ENCODE results near the gene C4orf36. TPM values are rescaled to one million over a fixed set of nuclear protein-coding genes. Genes with fewer than 3 reads are reported as not detected.
"Not testable (repeated sequence)": the region's sequence is repeated elsewhere in the genome, so short reads cannot be mapped to it uniquely, and the experiment has no call there.

C4orf36 gene
- total and polyA plus RNA-seq, 3 experiments from 2014 or later = not detected

DNA sequence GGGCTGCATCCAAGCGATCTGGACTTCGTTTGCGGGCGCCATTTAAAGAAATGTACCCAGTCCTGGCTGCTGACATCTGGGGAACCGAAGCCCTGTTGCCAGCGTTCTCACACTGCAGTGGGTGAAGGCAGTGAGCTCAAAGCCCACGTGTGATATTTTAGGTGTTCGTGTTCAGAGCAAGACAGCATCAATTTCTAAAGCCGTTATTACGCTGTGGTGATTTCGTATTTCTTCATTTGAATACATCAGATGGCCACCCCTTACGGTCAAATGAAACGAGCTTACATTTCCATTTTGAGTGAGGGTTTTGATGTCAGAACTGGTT, 376 bp upstream of the C4orf36 start:
- Histone ChIP-seq H3K27ac (ENCODE audit: low read depth, low read length) (no peak overlapping the region), H3K4me1 (ENCODE audit: insufficient read depth, low read length) (no peaks in the 10 kb centered on the region), H3K36me3 (ENCODE audit: insufficient read depth, low read length) (no peaks in the 10 kb centered on the region), H3K27me3 (ENCODE audit: insufficient read depth, low read length, poor library complexity, severe bottlenecking) (peaks cover 15% of the 10 kb centered on the region), H3K4me3 (ENCODE audit: low read length) (peak overlapping the region; percentile 24), H3K9me3 (ENCODE audit: low read length) (no peaks in the 10 kb centered on the region)
- CTCF ChIA-PET = no interaction called here
- Mint-ChIP-seq H3K27ac (no peak overlapping the region), H3K9me3 (no peaks in the 10 kb centered on the region), H3K4me3 (peak overlapping the region; percentile 63 to 83 (median 78)), H3K27me3 (peaks cover 26 to 39% of the 10 kb centered on the region in 2 donors), H3K4me1 (peaks cover 2 to 16% (median 13%) of the 10 kb centered on the region in 3 donors), H3K36me3 (peaks cover 0 to 3% (median 1%) of the 10 kb centered on the region in 3 donors)
- no peak for DNase-seq
- POLR2A ChIA-PET = interaction anchor here (0.5 kb wide), 1 partner anchor 42 kb away, joined by 3 read pairs; the partner anchor contains the start of gene AFF1

DNA sequence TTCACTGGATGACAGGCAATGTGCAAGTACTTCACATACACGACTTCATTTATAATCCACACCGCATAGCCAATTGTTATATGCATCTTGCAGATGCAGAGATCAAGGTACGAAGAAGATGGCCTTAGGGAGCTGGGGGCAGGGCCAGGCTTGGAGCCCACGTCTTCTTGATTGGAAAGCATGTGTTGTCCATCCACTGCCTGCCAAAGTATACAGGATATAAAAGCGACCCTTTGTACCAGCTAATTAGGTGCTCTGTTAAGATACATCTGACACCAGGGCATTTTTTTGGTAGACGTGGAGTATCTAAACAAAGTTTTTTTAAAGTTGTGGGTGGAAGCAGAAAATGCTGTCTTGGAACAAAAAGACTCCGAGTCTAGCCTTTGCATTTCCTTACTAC, 1.4 kb downstream of the C4orf36 start:
- peaks cover 15% of the 10 kb centered on the region for H3K27me3 ChIP-seq (ENCODE audit: insufficient read depth, low read length, poor library complexity, severe bottlenecking)
- H3K4me3 ChIP-seq (ENCODE audit: low read length) = no peak overlapping the region
- DNase-seq = no peak
- no peak overlapping the region for H3K27ac ChIP-seq (ENCODE audit: low read depth, low read length)
- no peaks in the 10 kb centered on the region for H3K4me1 ChIP-seq (ENCODE audit: insufficient read depth, low read length)
- Mint-ChIP-seq H3K27me3 (peaks cover 26 to 41% of the 10 kb centered on the region in 2 donors), H3K36me3 (peaks cover 0 to 6% (median 1%) of the 10 kb centered on the region in 3 donors), H3K9me3 (no peaks in the 10 kb centered on the region), H3K4me3 (peak overlapping the region in 5 of 7 donors; percentile 53 to 79 (median 74)), H3K27ac (no peak overlapping the region), H3K4me1 (peaks cover 2 to 16% (median 13%) of the 10 kb centered on the region in 3 donors)
- CTCF ChIA-PET = no interaction called here
- no peaks in the 10 kb centered on the region for H3K36me3 ChIP-seq (ENCODE audit: insufficient read depth, low read length)
- POLR2A ChIA-PET = no interaction called here
- no peaks in the 10 kb centered on the region for H3K9me3 ChIP-seq (ENCODE audit: low read length)

DNA sequence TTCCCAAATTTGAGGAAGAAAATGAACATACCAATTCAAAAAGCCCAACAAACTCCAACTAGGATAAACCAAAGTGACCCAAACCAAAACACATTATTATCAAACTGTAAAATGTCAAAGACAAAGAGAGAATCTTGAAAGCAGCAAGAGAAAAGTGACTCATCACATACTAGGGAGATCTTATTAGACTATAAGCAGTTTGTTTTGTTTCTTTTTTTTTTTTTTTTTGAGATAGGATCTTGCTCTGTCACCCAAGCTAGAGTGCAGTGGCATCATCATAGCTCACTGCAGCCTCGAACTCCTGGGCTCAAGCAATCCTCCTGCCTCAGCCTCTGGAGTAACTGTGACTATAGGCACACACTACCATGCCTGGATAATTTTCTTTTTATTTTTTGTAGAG, 12.6 kb downstream of the C4orf36 start:
- CTCF ChIA-PET = no interaction called here
- H3K27me3 Mint-ChIP-seq = peaks cover 0 to 2% of the 10 kb centered on the region in 2 donors

DNA sequence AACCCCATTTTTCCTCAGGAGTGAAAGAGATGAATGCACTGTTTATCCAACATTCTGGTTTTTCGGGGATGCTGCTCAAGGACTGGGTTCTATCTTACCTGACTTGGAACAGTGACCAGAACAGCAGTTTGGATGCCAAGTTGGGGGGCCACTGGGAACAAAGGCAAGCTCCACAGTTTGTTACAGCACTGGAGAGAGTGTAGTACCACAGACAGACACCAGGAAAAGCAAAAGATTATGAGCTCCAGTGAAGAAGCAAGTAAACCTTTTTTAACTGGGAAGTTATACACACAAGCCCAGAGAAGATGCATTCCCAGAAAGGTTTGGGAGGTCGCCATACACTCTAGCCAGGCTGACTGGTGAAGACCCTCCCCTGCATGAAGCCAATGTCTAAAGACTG, 13.6 kb downstream of the C4orf36 start:
- Histone ChIP-seq H3K27ac (ENCODE audit: low read depth, low read length) (no peak overlapping the region), H3K36me3 (ENCODE audit: insufficient read depth, low read length) (no peaks in the 10 kb centered on the region), H3K27me3 (ENCODE audit: insufficient read depth, low read length, poor library complexity, severe bottlenecking) (no peaks in the 10 kb centered on the region), H3K4me3 (ENCODE audit: low read length) (no peak overlapping the region), H3K4me1 (ENCODE audit: insufficient read depth, low read length) (no peaks in the 10 kb centered on the region), H3K9me3 (ENCODE audit: low read length) (no peaks in the 10 kb centered on the region)
- no peak overlapping the region for H3K27ac Mint-ChIP-seq
- no peak for DNase-seq
- CTCF ChIA-PET = no interaction called here
- H3K4me1 Mint-ChIP-seq = no peaks in the 10 kb centered on the region
- peaks cover 16 to 28% (median 19%) of the 10 kb centered on the region in 5 donors for H3K9me3 Mint-ChIP-seq
- H3K4me3 Mint-ChIP-seq = no peak overlapping the region
- POLR2A ChIA-PET = no interaction called here
- peaks cover 2 to 9% (median 2%) of the 10 kb centered on the region in 3 donors for H3K36me3 Mint-ChIP-seq
- H3K27me3 Mint-ChIP-seq = peaks cover 0 to 2% of the 10 kb centered on the region in 2 donors

More for the DNA sequence above, 12.6 kb downstream of the C4orf36 start:
- H3K9me3 Mint-ChIP-seq = peaks cover 17 to 28% (median 19%) of the 10 kb centered on the region in 5 donors
- no peaks in the 10 kb centered on the region for H3K4me1 Mint-ChIP-seq
- H3K27ac ChIP-seq (ENCODE audit: low read depth, low read length) = no peak overlapping the region
- no peaks in the 10 kb centered on the region for H3K27me3 ChIP-seq (ENCODE audit: insufficient read depth, low read length, poor library complexity, severe bottlenecking)
- no peak overlapping the region for H3K4me3 Mint-ChIP-seq
- no peaks in the 10 kb centered on the region for H3K36me3 ChIP-seq (ENCODE audit: insufficient read depth, low read length)
- H3K4me1 ChIP-seq (ENCODE audit: insufficient read depth, low read length) = no peaks in the 10 kb centered on the region
- no peaks in the 10 kb centered on the region for H3K9me3 ChIP-seq (ENCODE audit: low read length)
- no peak overlapping the region for H3K27ac Mint-ChIP-seq
- POLR2A ChIA-PET = no interaction called here
- DNase-seq = no peak
- H3K36me3 Mint-ChIP-seq = peaks cover 2 to 9% (median 2%) of the 10 kb centered on the region in 3 donors
- no peak overlapping the region for H3K4me3 ChIP-seq (ENCODE audit: low read length)

DNA sequence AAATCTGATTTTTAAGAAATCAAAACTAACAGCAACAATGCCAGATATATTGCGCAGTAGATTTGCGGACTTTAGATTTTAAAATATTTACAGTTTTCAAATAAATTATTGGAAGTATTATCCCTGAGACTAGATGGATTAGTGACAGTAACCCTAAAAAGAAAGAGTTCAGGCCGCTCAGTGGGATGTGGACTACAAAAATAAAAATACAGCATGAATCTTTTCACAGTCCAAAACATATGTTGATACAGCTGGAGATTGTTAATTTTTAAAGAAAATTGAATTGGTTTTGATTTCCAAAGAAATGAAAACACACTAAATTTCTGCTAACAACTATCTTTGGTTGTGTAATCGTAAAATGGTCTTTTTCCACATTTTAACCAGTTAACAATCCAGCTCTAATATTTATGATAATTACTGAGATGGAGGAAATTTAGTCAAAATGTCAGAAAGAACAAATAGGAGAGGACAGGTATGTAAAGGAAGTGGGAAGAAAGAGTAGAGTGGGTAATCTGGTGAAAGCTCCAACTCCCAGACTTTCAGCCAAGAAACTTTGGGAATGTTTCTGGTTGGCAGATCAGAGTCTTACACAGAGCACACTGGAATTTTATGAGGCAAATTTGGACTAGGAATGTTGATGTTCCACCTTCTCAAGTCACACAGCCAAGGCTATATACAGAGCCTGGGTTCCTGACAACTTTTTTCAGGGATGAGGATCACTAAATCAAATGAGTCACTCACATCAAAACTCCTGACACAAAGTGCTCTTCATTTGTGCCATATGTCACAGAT, 15.1 kb downstream of the C4orf36 start:
- Histone ChIP-seq H3K27ac (ENCODE audit: low read depth, low read length) (no peak overlapping the region), H3K4me3 (ENCODE audit: low read length) (no peak overlapping the region), H3K9me3 (ENCODE audit: low read length) (no peaks in the 10 kb centered on the region), H3K36me3 (ENCODE audit: insufficient read depth, low read length) (no peaks in the 10 kb centered on the region), H3K4me1 (ENCODE audit: insufficient read depth, low read length) (no peaks in the 10 kb centered on the region), H3K27me3 (ENCODE audit: insufficient read depth, low read length, poor library complexity, severe bottlenecking) (no peaks in the 10 kb centered on the region)
- Mint-ChIP-seq H3K36me3 (peaks cover 2 to 9% (median 2%) of the 10 kb centered on the region in 3 donors), H3K27ac (no peak overlapping the region), H3K4me3 (no peak overlapping the region), H3K4me1 (no peaks in the 10 kb centered on the region), H3K27me3 (peaks cover 0 to 2% of the 10 kb centered on the region in 2 donors), H3K9me3 (peaks cover 16 to 25% (median 19%) of the 10 kb centered on the region in 5 donors)
- CTCF ChIA-PET = no interaction called here
- no peak for DNase-seq
- POLR2A ChIA-PET = no interaction called here

DNA sequence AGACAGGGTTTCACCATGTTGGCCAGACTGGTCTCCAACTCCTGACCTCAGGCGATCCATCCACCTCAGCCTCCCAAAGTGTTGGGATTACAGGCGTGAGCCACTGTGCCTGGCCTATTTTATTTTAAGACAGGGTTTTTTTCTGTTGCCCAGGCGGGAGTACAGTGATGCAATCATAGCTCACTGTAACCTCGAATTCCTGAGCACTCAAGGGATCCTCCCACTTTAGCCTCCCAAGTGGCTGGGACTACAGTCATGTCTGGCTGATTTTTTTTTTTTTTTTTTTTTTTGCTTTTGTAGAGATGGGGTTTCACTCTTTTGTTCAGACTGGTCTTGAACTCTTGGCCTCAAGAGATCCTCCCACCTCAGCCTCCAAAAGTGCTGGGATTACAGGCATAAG, 16.8 kb downstream of the C4orf36 start:
- H3K27me3 ChIP-seq (ENCODE audit: insufficient read depth, low read length, poor library complexity, severe bottlenecking); H3K4me1 Mint-ChIP-seq; H3K36me3 ChIP-seq (ENCODE audit: insufficient read depth, low read length); H3K27me3 Mint-ChIP-seq; H3K4me3 Mint-ChIP-seq; H3K9me3 ChIP-seq (ENCODE audit: low read length); POLR2A ChIA-PET; DNase-seq; H3K4me3 ChIP-seq (ENCODE audit: low read length); H3K36me3 Mint-ChIP-seq; H3K4me1 ChIP-seq (ENCODE audit: insufficient read depth, low read length); CTCF ChIA-PET; H3K27ac ChIP-seq (ENCODE audit: low read depth, low read length); H3K27ac Mint-ChIP-seq: not testable (repeated sequence)
- peaks cover 14 to 21% (median 17%) of the 10 kb centered on the region in 5 donors for H3K9me3 Mint-ChIP-seq

DNA sequence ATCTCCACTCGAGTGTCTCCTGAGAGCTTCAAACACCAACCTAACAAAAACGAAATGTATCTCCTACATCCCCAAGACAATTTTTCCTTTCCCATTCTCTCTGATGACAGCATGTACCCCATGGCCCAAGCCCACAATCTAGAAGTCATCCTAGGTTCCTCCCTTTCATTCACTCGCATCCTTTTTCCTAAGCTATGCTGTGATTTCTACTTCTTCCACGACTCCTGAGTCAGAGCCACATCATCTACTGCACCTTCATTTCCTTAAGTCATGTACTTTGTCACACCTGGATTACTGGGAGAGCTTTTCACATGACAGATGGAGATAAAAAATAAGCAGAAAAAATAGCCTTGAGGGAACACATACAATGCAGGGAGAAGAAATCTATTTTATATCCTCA, 20.1 kb downstream of the C4orf36 start:
- H3K4me3 ChIP-seq (ENCODE audit: low read length) = no peak overlapping the region
- CTCF ChIA-PET = no interaction called here
- Mint-ChIP-seq H3K9me3 (peaks cover 0 to 2% (median 0%) of the 10 kb centered on the region in 5 donors), H3K27me3 (peaks cover 2 to 4% of the 10 kb centered on the region in 2 donors), H3K4me3 (no peak overlapping the region), H3K36me3 (peaks cover 0 to 2% (median 0%) of the 10 kb centered on the region in 3 donors), H3K27ac (no peak overlapping the region), H3K4me1 (no peaks in the 10 kb centered on the region)
- no peak for DNase-seq
- no peaks in the 10 kb centered on the region for H3K9me3 ChIP-seq (ENCODE audit: low read length)
- POLR2A ChIA-PET = no interaction called here
- no peaks in the 10 kb centered on the region for H3K4me1 ChIP-seq (ENCODE audit: insufficient read depth, low read length)
- H3K36me3 ChIP-seq (ENCODE audit: insufficient read depth, low read length) = no peaks in the 10 kb centered on the region
- H3K27me3 ChIP-seq (ENCODE audit: insufficient read depth, low read length, poor library complexity, severe bottlenecking) = no peaks in the 10 kb centered on the region
- no peak overlapping the region for H3K27ac ChIP-seq (ENCODE audit: low read depth, low read length)

DNA sequence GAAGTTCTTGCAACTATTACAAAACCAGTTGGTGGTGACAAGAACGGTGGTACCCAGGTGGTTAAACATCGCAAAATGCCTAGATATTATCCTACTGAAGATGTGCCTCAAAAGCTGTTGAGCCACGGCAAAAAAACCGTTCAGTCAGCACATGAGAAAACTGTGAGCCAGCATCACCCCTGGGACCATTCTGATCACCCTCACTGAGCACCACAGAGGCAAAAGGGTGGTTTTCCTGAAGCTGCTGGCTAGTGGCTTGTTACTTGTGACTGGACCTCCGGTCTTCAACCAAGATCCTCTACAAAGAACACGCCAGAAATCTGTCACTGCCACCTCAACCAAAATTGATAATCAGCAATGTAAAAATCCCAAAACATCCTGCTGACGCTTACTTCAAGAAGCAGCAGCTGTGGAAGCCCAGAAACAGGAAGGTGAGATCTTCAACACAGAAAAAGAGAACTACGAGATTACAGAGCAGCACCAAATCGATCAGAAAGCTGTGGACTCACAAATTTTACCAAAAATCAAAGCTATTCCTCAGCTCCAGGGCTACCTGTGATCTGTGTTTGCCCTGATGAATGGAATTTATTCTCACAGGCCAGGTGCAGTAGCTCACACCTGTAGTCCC, 21.7 kb downstream of the C4orf36 start:
- no peak for DNase-seq
- Mint-ChIP-seq H3K27me3 (peaks cover 2 to 4% of the 10 kb centered on the region in 2 donors), H3K4me1 (no peaks in the 10 kb centered on the region), H3K36me3 (peaks cover 0 to 2% (median 0%) of the 10 kb centered on the region in 3 donors), H3K4me3 (no peak overlapping the region), H3K27ac (no peak overlapping the region), H3K9me3 (peaks cover 0 to 3% (median 1%) of the 10 kb centered on the region in 5 donors)
- H3K4me3 ChIP-seq (ENCODE audit: low read length) = no peak overlapping the region
- ChIA-PET POLR2A (no interaction called here), CTCF (no interaction called here)
- H3K9me3 ChIP-seq (ENCODE audit: low read length) = no peaks in the 10 kb centered on the region
- no peaks in the 10 kb centered on the region for H3K27me3 ChIP-seq (ENCODE audit: insufficient read depth, low read length, poor library complexity, severe bottlenecking)
- H3K4me1 ChIP-seq (ENCODE audit: insufficient read depth, low read length) = no peaks in the 10 kb centered on the region
- H3K36me3 ChIP-seq (ENCODE audit: insufficient read depth, low read length) = no peaks in the 10 kb centered on the region
- no peak overlapping the region for H3K27ac ChIP-seq (ENCODE audit: low read depth, low read length)
